Spleen (tissue), 7 donors: ENCODE results near the gene TESMIN.

Experiments
- POLR2A ChIP-seq, 3 donors: fragments of 450-650 bp; IDR thresholded peaks; one replicate each; pipeline ENCODE4 v1.5.1; 2017; ENCODE audit warnings: antibody characterized with exemption in 3 of 3, mild to moderate bottlenecking in 1 of 3
- TF ChIP-seq, protein P1 (sequence below), 11 experiments: fragments of 200-600 bp in 7 of 11; fragments of 450-650 bp in 4 of 11; sonication (generic) in 4 of 11; IDR thresholded peaks in 8 of 11; conservative IDR thresholded peaks in 3 of 11; 1 replicate in 7 of 11; 2 replicates in 4 of 11; pipeline versions ENCODE4 v1.4.0 to v1.8.0; 2016 to 2021; ENCODE audit warnings: antibody characterized with exemption in 11 of 11, inconsistent platforms in 4 of 11, mild to moderate bottlenecking in 1 of 11
- donor health status: DM: no; HTN: no; CAD: no; lungs with moderate emphysema.
- donor health status: DM: no; HTN: no; CAD: no.
- donor health status: DM: no; HTN: no; CAD: no.

- TF ChIP-seq, protein P1, sequence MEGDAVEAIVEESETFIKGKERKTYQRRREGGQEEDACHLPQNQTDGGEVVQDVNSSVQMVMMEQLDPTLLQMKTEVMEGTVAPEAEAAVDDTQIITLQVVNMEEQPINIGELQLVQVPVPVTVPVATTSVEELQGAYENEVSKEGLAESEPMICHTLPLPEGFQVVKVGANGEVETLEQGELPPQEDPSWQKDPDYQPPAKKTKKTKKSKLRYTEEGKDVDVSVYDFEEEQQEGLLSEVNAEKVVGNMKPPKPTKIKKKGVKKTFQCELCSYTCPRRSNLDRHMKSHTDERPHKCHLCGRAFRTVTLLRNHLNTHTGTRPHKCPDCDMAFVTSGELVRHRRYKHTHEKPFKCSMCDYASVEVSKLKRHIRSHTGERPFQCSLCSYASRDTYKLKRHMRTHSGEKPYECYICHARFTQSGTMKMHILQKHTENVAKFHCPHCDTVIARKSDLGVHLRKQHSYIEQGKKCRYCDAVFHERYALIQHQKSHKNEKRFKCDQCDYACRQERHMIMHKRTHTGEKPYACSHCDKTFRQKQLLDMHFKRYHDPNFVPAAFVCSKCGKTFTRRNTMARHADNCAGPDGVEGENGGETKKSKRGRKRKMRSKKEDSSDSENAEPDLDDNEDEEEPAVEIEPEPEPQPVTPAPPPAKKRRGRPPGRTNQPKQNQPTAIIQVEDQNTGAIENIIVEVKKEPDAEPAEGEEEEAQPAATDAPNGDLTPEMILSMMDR (IDR thresholded peaks at IDR 0.05 in 8 of 11, conservative IDR thresholded peaks at IDR 0.05 in 3 of 11), result no peak
- TF ChIP-seq POLR2A (IDR thresholded peaks at IDR 0.05), result no peak
Measured at GRCh38 chr11:68773521-68774193, 22.3 kb upstream of the TESMIN start.
